SIG-M5 treated with dmso at 0.1 percent for 504 hours (cell line): Measurements from ENCODE around the gene PODN.

Experiments
- DNase-seq: peaks from one replicate; lab custom pipeline; 2025; ENCODE audit not compliant: unreplicated experiment; lab: John Stamatoyannopoulos, UW

Gene PODN

DNA sequence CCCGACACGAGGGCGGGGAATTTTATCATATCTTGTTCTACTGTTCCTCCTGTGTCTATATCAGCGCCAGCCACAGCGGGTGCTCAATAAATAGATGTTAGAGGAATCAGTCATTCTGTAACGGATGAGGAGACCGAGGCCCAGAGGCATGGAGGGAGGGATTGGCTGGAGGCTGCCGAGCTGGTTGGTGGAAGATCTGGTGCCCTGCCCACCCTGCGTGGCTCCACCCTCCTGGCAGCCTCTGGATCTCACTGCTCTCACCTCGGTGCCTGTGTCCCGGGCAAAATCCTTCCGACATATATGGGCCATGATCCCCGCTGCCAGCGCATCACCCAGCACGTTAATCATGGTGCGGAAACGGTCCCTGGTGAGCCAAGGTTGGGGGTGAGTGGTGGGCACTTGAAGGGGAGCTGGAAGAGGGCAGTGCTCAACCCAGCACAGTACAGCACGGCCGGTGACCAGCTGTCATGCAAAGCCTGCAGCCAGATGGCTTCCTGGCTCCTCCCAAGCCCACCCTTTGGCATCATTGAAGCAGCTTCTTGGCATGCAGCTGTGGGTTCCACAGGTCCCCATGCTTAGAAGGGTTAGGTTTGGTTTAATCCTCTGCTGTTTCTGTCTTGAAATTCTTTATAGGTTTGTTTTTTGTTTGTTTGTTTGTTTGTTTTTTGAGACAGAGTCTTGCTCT is 26.7 kb downstream of the PODN start:
- no peak for DNase-seq

DNA sequence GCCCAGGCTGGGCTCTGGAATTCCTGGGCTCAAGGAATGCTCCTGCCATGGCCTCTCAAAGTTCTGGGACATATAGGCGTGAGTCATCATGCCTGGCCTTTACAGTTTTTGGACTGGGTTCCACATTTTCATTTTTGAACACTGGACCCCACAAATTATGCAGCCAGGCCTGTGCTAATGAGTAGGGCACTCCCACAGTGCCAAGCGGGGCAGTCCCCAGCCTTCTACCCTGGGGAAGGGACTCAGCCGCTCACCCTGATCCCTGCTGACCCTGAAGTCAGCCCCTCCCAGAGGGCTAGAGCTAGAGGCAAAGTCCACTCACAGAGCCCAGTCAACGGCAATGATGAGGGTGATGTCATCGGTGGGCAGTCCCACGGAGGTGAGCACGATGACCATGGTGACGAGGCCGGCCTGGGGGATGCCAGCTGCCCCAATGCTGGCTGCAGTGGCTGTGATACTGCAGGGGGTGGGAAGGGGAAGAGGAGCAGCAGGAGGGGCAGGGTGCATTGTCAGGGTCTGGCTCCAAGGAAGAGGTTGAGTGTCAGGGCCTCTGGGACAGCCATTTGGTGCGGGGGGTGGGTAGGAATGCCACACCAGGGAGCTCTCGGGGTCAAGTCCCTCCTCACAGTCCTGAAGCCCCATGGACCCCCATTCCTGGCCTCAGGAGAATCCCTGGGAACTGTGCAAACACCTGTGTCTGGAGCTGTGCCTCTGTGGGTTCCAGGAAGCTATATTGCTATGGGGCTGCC is 27.6 kb downstream of the PODN start:
- DNase-seq: no peak

DNA sequence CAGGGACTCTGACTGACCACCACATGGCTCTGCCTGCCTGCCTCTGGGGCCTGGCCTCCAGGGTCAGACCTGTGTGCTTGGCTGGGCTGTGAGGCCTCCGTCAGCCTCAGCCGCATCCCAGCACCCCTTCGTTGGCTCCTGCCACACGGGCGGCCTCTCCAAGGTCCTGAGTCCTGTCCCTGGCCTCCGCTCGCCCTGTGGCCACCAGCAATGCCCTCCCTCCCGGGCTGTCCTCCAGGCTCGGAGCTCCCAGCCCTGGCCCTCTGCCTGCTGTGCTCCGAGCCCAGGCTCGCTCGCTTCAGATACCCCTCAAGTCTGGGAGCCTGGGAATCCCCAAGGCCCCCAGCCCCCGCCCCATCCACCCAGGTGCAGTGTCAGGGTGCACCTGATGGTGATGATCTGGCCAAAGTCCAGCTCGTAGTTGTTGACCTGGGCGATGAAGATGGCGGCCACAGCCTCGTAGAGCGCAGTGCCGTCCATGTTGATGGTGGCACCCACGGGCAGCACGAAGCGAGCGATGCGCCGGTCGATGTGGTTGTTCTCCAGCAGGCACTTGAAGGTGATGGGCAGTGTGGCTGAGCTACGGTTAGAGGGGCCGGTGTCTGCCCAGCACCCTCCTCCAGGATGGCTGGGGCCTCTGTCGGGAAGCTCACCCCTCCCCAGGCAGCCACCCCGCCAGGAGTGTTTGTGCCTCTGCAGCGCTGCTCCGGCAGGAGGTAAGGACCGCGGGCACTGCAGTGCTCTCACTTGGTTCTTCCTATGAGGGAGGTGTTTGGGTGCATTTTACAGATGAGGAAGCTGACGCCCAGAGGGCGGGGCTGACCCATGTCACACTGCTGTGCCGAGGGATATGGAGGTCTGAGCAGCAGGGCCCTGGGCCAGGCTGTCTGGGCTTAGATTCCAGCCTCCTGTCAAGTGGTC is 28.5 kb downstream of the PODN start:
- no peak for DNase-seq

DNA sequence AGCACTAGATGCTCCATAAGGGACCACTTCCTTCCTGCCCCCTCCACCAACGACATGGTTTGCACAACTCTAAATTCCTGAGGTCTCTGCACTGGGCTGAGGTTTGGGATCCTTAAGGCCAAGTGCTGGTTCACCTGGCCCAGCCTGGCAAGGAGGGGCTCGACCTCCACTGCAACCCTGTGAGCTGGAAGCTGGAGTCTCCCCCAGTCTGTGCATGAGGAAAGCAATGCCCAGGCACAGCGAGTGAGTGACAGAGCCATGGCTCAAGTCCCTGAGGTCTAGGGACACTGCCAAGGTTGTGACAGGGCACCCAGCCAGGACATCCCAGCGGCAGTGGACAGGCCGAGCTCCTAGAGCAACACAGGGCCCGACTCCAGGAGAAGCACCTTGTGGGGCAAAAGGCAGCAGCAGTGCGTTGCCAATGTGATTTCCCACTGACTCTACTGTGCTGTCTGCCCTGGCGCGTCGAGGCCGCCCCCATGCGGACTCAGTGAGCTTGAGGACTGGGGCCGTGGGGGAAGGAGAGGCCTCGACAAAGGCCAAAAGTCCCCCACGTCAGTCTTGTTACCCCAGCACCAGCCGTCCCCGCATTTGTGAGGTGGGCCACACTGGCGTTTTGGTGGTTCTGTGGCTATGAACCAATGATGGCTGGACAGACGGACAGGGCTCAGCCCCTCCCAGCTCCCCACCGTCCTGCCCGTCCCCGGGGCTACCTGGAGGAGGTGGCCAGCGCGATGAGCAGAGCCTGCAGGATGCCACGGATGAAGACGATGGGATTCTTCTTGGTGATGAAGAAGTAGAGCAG is 30.0 kb downstream of the PODN start:
- no peak for DNase-seq

DNA sequence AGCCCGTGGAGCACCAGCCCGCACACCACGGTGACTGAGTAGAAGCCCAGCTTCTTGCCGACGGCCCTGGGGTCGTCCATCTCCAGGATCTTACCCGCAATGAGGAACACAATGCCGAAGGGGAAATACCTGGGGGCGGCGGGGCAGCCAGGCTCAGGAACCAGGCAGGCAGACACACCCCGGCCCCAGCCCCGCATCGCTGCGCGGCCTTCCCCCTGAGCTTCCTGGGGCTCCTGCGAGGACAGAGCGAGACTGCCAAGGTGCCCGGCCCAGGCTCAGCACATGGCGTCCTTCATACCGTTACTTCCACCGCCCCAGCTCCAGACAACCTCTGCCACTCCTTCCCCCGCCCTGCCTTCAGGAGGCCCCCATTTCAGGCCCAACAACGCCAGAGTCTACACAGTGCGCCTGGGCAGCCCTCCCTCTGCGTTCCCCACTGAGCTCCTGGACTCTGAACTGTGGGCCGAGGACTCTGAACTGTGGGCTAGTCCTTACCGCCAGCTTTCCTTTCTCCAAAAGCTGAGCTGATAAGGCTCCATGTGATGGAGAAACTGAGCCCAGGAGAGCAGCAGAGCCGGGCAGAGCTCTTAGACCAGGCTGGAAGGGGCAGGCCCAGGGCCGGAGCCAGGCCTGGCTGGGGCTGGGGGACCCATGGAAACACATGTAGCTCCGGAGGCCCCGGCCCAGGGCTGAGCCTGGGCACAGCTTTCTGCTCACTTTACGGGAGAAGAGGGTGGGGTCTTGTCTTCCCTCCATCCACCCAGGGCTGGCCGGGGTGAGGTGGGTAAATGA is 30.8 kb downstream of the PODN start:
- no peak for DNase-seq

DNA sequence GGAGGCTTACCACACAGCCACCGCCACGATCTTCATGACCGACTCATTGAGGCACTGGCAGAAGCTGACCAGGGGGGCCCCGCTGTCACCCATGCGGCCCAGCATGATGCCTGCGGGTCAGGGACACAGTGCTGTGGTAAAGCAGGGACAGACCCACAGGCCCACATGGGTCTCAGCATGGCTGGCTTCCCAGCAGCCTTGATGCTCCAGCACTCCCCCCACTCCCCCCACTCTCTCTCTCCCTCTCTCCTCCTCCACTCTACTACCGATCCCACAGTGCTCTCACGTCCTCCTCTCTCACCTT is 31.4 kb downstream of the PODN start:
- DNase-seq: no peak

DNA sequence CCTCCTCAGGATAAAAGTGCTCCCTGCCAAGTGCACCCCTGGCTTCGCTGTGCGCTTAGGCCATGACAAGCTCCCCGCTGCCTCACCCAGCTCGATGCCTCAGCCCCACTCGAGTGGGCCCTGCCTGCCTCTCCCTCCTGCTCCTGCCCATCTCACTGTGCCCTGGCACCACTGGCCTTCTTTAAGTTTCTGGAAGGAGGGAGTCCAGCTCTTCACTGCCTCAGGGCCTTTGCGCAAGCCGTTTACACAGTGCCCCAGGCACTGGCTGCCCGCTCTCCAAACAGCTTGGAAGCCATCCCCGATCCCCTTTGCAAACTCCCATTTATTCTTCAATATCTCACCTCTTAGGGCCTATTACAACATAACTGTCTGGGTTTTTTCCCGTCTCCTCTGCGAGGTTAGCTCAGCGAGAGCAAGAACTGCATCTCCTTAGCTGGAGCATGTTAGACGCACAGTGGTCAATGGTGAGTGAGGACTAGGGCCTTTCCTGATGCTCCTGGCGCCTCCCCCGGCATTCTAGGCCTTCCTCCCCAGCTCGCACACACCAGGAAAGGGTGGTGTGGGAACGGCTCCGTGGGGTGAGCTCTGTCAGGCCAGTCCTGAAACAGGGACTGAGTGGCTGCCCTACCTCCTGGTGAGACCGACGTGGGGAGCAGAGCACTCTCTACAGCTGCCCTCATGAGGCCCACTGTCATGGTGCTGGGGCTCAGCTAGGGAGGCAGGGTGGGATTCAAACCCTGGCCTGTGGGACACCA is 31.9 kb downstream of the PODN start:
- no peak for DNase-seq

DNA sequence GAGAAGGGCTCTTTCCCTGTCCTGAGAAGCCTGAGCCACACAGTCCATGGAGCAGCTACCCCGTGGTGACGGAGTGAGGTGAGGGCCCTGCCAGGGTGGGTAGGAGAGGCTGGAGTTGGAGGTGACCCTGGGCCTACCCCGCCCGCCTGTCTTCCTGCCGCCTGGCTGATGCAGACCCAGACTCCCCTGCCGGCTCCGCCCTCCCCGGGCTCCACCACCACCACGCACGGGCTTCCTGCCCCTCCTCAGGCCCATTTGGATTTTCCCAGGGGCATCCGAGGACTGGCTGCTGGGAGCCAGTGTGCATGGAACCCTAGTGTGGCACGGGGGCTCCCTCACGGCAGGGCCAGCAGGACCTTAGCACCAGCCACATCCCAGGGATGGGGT is 32.5 kb downstream of the PODN start:
- DNase-seq: no peak

DNA sequence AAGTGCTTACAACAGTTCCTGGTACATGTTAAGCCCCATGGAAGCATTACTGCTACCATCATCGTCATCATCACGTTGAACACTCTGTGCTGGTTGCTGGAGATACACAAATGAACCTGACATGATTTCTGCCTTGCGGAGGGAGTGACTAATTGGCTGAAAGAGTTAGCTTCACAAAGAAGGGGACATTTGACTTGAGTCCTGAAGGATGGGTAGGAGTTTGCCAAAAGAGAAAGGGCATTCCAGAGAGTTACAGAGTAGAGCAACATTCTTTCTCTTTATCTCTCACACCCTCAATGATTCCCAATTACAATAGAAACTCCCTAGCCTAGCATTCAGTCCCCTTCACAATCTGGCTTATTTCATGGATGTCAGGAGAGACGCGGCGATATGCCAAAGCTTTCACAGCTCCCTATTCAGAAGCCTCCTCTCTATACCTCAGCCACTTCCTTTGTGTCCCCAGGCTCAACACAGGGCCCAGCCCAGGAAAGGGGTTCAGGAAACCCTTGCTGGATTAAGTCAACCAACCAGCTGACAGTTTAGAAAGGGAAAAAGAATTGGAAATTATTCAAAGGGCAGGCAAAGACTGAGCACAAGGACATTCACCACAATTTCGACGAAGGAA is 42.4 kb downstream of the PODN start:
- DNase-seq: no peak

DNA sequence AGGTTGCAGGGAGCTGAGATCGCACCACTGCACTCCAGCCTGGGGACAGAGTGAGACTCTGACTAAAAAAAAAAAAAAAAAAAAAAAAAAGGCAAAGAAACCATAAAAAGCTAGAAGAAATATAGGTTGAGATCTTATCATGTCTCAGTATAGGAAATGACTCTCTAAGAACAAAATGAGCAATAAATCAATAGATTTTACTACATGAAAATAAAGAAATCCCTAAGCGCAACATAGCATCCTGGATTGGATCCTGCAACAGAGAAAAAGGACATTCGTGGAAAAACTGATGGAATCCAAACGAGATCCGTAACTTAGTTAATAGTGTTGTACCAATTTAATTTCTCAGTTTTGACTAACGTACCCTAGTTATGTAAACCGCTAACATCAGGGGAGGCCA is 45.1 kb downstream of the PODN start:
- DNase-seq: no peak

DNA sequence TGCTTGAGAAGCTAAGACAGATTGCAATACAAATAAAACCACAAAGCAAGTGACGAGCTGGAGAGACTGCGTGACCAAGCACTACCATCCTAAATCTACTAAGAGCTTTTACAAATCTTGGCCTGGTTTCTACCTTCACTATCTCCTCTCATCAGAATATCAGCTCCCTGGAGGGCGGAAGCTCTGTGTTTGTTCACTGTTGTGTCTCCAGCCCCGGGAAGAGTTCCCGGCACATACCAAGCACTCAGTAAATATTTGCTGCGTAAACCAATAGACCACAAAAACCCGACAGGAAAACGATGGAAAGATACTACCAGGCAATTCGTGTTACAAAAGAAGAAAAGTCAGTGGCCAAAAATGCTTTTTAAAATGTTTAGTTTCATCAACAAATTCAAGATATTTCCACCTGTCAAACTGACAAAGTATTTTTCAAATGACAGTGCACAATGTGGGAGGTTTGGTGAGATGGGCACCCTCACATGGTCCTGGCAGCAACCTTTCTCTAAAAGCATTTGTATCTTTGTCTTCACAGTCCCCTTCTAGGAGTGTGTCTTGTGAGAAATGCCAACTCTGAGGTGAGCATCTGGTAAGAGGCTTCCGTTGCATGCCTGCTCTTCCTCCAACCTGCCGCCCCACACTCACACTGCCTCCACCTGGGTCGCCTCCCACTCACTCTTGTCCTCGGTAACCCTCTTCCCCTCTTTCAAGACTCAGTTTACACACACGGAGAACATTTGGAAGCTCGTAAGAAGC is 45.7 kb downstream of the PODN start:
- peak; percentile 26 for DNase-seq

DNA sequence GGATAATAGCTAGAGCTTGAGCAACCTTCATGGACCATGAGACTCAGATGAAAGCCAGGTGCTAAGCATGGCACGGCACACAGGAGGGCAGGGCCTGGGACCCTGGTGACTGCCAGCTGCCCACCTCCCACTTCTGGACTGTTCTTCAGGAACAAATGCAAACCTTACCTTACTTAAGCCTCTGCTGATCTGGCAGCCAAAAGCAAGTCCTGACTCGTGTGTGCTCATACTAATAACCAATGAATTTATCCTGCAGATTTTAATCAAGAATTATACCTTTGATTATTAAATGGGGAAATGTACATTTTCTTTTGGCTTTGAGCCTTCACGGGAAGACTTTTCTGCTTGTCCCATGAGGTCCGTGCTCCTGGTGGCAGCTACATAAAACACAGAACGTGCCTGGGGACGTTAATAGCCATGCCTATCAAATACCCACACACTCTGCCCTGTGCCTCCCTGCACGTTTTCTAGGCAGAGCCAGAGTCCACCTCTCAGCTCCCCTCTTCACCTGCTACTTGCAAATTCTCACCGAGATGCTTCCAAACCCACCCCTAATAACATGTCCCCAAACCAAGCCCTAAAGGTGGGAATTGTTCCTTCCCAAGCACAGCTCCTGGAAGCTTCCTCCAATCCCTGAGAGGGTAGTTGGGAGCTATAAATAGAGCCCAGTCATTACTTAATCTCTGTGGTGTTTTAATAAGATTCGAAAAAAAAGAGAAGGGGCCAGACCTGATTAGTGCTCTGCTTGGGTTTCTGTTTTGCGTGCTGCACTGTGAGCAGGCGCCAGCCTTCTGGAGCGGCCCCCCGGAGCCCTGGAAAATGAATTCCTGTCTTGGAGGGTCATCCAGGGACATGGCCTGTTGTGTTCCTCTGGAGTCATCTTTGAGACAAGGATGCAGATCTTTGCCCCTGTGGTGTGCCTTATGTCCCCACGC is 46.9 kb downstream of the PODN start:
- DNase-seq: no peak

DNA sequence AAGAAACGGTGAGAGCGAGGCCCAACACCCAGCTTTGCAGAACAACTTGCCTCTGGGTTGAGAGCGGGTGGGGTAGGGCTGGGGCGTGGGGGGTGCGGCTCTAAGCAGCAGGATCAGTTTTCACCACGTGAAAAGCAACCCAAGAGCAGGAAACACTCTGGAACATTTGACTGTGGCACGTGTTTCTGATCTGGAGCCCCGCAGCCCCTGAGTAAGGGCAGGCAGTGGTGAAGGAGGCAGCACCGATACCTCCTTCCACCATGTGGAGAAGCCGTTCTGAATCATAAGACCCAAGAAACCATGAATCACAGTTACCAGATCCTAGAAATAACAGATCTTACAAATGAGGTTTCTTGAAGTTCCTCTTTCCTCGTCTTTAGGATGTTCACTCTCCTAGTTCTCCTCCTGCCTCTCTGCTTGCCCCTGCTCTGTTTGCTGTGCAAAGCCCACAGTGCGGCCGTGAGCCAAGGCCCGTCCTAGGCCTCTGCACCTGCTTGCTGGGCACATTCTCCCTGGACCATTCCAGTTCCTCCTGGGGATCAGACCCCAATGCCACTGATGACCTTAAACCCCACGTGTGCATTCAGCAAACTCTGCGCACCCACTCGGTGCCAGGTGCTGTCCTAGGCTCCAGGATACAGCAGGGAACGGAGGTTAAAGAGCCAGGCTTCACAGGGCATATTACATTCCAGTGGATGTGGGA is 48.5 kb downstream of the PODN start:
- DNase-seq: peak; percentile 80

DNA sequence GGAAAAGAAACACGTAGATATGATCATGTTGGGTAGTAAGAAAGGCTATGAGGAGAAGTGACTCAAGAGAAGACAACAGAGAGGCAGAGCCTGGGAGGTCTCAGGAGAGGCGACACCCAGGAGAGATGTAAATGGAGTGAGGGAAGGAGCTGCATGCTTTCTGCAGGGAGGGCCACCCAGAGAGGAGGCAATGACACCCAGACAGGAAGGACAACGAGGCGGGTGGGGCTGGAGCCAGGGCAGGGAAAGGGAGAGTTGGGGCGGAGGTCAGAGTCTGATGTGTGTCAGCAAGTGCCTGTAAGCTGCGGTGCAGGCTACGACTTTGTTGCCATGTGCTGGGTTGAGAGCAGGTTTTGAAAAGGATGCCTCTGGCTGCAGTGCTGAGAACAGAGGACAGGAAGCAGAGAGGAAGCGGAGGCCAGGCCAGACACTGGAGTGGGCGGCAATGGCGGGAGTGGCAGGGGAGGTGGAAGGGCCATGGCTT is 49.1 kb downstream of the PODN start:
- no peak for DNase-seq

DNA sequence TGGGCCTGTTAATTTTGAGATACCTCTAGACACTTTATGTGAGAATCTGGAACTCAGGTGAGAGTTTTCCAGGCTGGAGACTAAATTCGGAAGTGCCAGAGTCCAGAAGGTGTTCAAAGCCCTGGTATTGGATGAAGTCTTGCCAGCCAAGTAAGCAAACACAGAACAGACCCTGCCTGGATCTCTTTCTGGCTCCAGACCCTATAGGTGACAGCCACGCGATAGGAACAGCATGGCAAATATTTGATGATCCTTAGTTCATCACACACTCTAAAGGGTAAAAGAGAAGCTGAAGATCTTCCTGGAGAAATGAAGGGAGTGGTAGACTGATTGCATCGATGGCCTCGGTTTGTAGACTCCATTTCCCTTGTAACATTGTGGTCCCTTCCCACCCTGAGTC is 49.7 kb downstream of the PODN start:
- DNase-seq: no peak

DNA sequence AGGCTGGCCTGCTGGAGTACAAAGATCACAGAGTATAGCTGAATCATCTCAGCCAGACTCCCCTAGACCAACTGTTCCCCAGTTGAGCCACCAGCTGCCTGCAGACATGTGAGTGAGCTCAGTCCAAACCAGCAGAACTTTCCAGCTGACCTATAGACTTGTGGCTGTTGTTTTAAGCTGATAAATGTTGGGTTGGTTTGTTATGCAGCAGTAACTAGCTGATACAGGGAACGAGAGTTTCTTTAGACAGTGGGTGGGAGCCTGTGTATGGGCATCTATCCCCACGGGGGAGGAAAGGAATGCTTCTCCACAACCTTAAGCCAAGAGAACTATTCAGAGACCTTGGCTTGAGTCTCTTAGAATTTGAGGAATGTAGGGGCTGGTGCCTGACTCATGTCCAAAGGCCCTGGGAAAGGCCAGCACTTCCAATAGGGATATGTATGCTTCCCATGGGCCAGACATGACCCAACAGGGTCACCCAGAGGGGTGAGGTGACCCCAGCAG is 50.3 kb downstream of the PODN start:
- DNase-seq: no peak
